Lung (tissue), 12 donors: ENCODE results near the gene ITGBL1. TPM values are rescaled to one million over a fixed set of nuclear protein-coding genes. Genes with fewer than 3 reads are reported as not detected.

ENCODE experiments used
- ATAC-seq: fragments of 200-7000 bp; cut with Tn5 transposase; one replicate; pipeline ENCODE4 v1.9.1; 2020; ENCODE audit warnings: moderate number of reproducible peaks; ENCODE audit not compliant: insufficient read depth, low FRiP score
- DNase-seq, 3 donors: peaks; one replicate each; pipeline ENCODE4 v3.0.0-alpha.2; 2013 to 2017
- H3K27ac ChIP-seq, 2 donors: one replicate each; pipeline ENCODE4 v1.5.1; 2013; ENCODE audit warnings: mild to moderate bottlenecking in 2 of 2, moderate library complexity in 2 of 2, control low read depth in 1 of 2, inconsistent platforms in 1 of 2, low read depth in 1 of 2, low read length in 1 of 2
- H3K27me3 ChIP-seq, 3 donors: one replicate each; pipeline ENCODE4 v1.5.1; 2013; ENCODE audit warnings: low read length in 2 of 3; ENCODE audit not compliant: control insufficient read depth in 3 of 3, insufficient read depth in 3 of 3
- H3K36me3 ChIP-seq, 4 donors: one replicate each; pipeline ENCODE4 v1.5.1; 2013; ENCODE audit warnings: low read length in 4 of 4, mild to moderate bottlenecking in 1 of 4, moderate library complexity in 1 of 4; ENCODE audit not compliant: control insufficient read depth in 4 of 4, insufficient read depth in 4 of 4
- H3K4me1 ChIP-seq, 5 donors: one replicate each; pipeline ENCODE4 v1.5.1; 2013; ENCODE audit warnings: low read length in 5 of 5, mild to moderate bottlenecking in 2 of 5, moderate library complexity in 1 of 5; ENCODE audit not compliant: control insufficient read depth in 5 of 5, insufficient read depth in 5 of 5
- H3K4me3 ChIP-seq: one replicate; pipeline ENCODE4 v1.5.1; 2013; ENCODE audit warnings: mild to moderate bottlenecking, control low read depth, moderate library complexity
- H3K9ac ChIP-seq, 2 donors: one replicate each; pipeline ENCODE4 v1.5.1; 2013; ENCODE audit warnings: low read length in 2 of 2, control low read depth in 1 of 2; ENCODE audit not compliant: insufficient read depth in 1 of 2
- H3K9me3 ChIP-seq, 4 donors: one replicate each; pipeline ENCODE4 v1.5.1; 2013; ENCODE audit warnings: low read length in 3 of 4, mild to moderate bottlenecking in 1 of 4, moderate library complexity in 1 of 4; ENCODE audit not compliant: control insufficient read depth in 4 of 4, insufficient read depth in 3 of 4
- CTCF ChIP-seq: IDR thresholded peaks from 2 replicates; pipeline ENCODE4 v1.5.1; 2012; ENCODE audit warnings: mild to moderate bottlenecking; ENCODE audit errors: control extremely low read depth, extremely low read depth
- WGBS, 2 donors: extraction: QIAGEN DNeasy Blood & Tissue Kit; methylation state at CpG; one replicate each; pipeline ENCODE4 v1.1.7; 2013; 5-methylcytosine and 5-hydroxymethylcytosine counted together
- polyA plus RNA-seq, 2 donors: library from polyadenylated mRNA; stranded (reverse); fragments of 200-250 nt; gene quantifications; one replicate each; pipeline ENCODE4 v1.2.1, GENCODE V29; 2013
- total RNA-seq, 2 donors: library from RNA; depleted of rRNA in 1 of 2; stranded (reverse); fragments of >200 nt in 1 of 2; gene quantifications; one replicate each; pipeline ENCODE4 v1.2.1, GENCODE V29; 2014 to 2021
- donor health status: control.
- donor health status: control.
- donor health status: Bipolar disorder and iron deficiency.
- donor health status: healthy.
- donor health status: DM: yes; HTN: yes; CAD: no.

Gene ITGBL1
- total and polyA plus RNA-seq, 4 donors, result 1.1 to 7.2 (median 4.0) TPM

- Histone ChIP-seq H3K4me1 (no peaks in the 10 kb centered on the region), H3K9ac (no peak overlapping the region), H3K36me3 (no peaks in the 10 kb centered on the region), H3K9me3 (peaks cover 0 to 2% (median 0%) of the 10 kb centered on the region in 4 donors), H3K4me3 (no peak overlapping the region), H3K27ac (no peak overlapping the region), H3K27me3 (no peaks in the 10 kb centered on the region)
- 84 to 90% methylated on average over 2 of the region's 2 CpGs for WGBS, 2 donors
- ATAC-seq (no peak), DNase-seq (no peak)
- no peak for TF ChIP-seq CTCF
Observed at GRCh38 chr13:101707659-101708058, 255.2 kb downstream of the ITGBL1 start.

- Histone ChIP-seq H3K4me1 (no peaks in the 10 kb centered on the region), H3K4me3 (no peak overlapping the region), H3K27me3 (no peaks in the 10 kb centered on the region), H3K9ac (no peak overlapping the region), H3K9me3 (peaks cover 0 to 2% (median 0%) of the 10 kb centered on the region in 4 donors), H3K36me3 (no peaks in the 10 kb centered on the region), H3K27ac (no peak overlapping the region)
- no peak for ATAC-seq
- TF ChIP-seq CTCF, result no peak
- DNase-seq, result no peak
- WGBS, 2 donors, result 80 to 91% methylated on average over 1 of the region's 1 CpG
Observed at GRCh38 chr13:101708115-101708514, 255.6 kb downstream of the ITGBL1 start.

- H3K27ac ChIP-seq, result no peak overlapping the region
- no peaks in the 10 kb centered on the region for H3K4me1 ChIP-seq
- TF ChIP-seq CTCF, result no peak
- no peak overlapping the region for H3K9ac ChIP-seq
- DNase-seq (no peak), ATAC-seq (no peak)
- no peaks in the 10 kb centered on the region for H3K27me3 ChIP-seq
- 85 to 92% methylated on average over 6 of the region's 6 CpGs for WGBS, 2 donors
- H3K4me3 ChIP-seq, result no peak overlapping the region
- H3K9me3 ChIP-seq, result no peaks in the 10 kb centered on the region
- no peaks in the 10 kb centered on the region for H3K36me3 ChIP-seq
Observed at GRCh38 chr13:101709952-101710351, 257.5 kb downstream of the ITGBL1 start.

- Histone ChIP-seq H3K27ac (no peak overlapping the region), H3K9ac (no peak overlapping the region), H3K9me3 (no peaks in the 10 kb centered on the region), H3K4me3 (no peak overlapping the region), H3K27me3 (no peaks in the 10 kb centered on the region), H3K36me3 (no peaks in the 10 kb centered on the region), H3K4me1 (no peaks in the 10 kb centered on the region)
- ATAC-seq (no peak), DNase-seq (no peak)
- 80 to 90% methylated on average over 2 of the region's 2 CpGs for WGBS, 2 donors
- no peak for TF ChIP-seq CTCF
Observed at GRCh38 chr13:101711307-101712025, 259.0 kb downstream of the ITGBL1 start.
